Measurements from ENCODE around the gene HCRTR1. TPM values are rescaled to one million over a fixed set of nuclear protein-coding genes. Genes with fewer than 3 reads are reported as not detected.

The HCRTR1 gene
- total and polyA plus RNA-seq, 2 of the 8 experiments (the other 6 are each of a cell fraction or from before 2014, with no cell fraction given), result 0.35 to 0.39 TPM

DNA sequence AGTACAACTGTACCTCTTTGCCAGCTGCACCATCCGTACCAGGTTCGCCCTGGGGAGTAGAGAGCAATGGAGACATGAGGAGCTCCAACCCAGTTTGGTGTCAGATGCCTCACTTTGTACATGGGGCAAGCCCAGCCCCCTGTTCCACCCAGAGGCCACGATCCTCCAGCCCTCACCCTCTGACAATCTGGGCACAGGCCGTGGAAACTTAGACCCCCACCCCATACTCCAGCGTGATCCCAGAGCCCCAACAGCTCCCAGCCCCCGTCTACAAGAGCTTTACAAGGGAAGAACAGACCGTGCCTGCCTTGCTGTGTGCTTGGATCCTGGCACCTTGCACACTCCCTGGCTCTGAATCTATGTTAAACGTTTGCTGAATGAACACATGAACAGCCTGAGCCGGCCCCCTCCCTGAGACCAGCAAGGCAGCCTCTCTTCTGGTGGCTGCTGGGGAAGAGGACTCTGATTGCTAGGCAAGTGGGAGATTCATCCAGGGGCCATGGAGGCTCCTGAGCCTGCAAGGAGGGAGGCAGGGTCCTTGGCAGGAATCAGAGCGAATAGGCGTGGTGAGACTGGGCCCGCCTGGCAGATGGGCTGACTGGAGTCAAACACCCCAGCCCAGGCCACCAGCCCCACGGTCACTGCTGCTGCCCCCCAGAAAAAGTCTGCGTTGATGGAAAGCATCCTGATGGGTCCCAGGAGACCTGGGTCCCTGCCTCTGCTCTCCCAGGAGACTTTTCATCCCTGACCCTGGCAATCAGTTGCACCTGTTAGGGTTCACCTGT is 39.7 kb downstream of the HCRTR1 start:
- no peak overlapping the region for H4K91ac ChIP-seq (replicated peaks; ENCODE audit: insufficient read length, low read length)
- H2BK120ac ChIP-seq (replicated peaks; ENCODE audit: low read depth, low read length), result no peak overlapping the region
- POLR2A ChIA-PET (ENCODE audit: partially characterized antibody), result interaction anchor here (1.0 to 2.0 kb wide), 3 partner anchors 12 to 492 kb away, joined by 3 to 12 read pairs (median 4); partner anchors contain the start of gene PEF1
- no peak overlapping the region for H2AK5ac ChIP-seq (ENCODE audit: low read depth, low read length)
- no peak overlapping the region for H2BK5ac ChIP-seq (ENCODE audit: low read depth, low read length)
- H4K8ac ChIP-seq (ENCODE audit: extremely low read depth, insufficient read depth, low read length), result no peak overlapping the region
- H3K36me3 ChIP-seq (ENCODE audit: control insufficient read depth in 2 of 4, insufficient read depth in 4 of 4, low read length in 3 of 4), result no peaks in the 10 kb centered on the region; a peak in 1 of 8 replicates
- H3K18ac ChIP-seq (ENCODE audit: extremely low read depth, low read length), result no peak overlapping the region
- no peak overlapping the region for H2BK15ac ChIP-seq (ENCODE audit: low read length)
- H2AFZ ChIP-seq (ENCODE audit: low read length), result no peak overlapping the region
- H4K20me1 ChIP-seq (replicated peaks in 1 of 2; ENCODE audit: control insufficient read depth in 1 of 2, insufficient read depth in 2 of 2, low read length in 2 of 2), result peaks cover 0 to 2% of the 10 kb centered on the region in 2 experiments
- no peaks in the 10 kb centered on the region for H3K4me1 ChIP-seq (replicated peaks in 1 of 4; ENCODE audit: control insufficient read depth in 3 of 4, insufficient read depth in 4 of 4, low read length in 3 of 4)
- CTCF ChIA-PET (ENCODE audit: partially characterized antibody), result interaction anchor here (1.0 to 19.3 kb wide), 5 partner anchors 13 to 132 kb away, joined by 3 to 370 read pairs (median 5); no protein-coding TSS in a partner anchor
- H3K4me3 ChIP-seq (ENCODE audit: extremely low read depth in 1 of 4, insufficient read depth in 2 of 4, low read depth in 3 of 4, low read length in 4 of 4), result no peak overlapping the region
- H3K79me1 ChIP-seq (ENCODE audit: low read depth, low read length), result no peaks in the 10 kb centered on the region
- TF ChIP-seq TBP (IDR thresholded peaks at IDR 0.05; ENCODE audit: low read depth, low read length) (no peak), EZH2 (IDR thresholded peaks at IDR 0.05; ENCODE audit: low read depth, low read length, severe bottlenecking) (no peak)
- no peak overlapping the region for H3K27ac ChIP-seq (ENCODE audit: low read depth, low read length)
- H3K56ac ChIP-seq (replicated peaks; ENCODE audit: insufficient read length, low read depth, low read length), result no peak overlapping the region
- H4K5ac ChIP-seq (ENCODE audit: insufficient read length, low read depth, low read length), result no peak overlapping the region
- no peak overlapping the region for H2BK20ac ChIP-seq (ENCODE audit: low read length)
- H3K9me3 ChIP-seq (ENCODE audit: insufficient read depth in 2 of 2, low read depth in 1 of 2, low read length in 1 of 2), result no peaks in the 10 kb centered on the region
- no peak overlapping the region for H3K4ac ChIP-seq (replicated peaks; ENCODE audit: insufficient read length, low read depth, low read length)
- H3K14ac ChIP-seq (ENCODE audit: insufficient read length), result no peak overlapping the region
- FAIRE-seq (no peak), DNase-seq (ENCODE audit: low read depth in 1 of 2, low spot score in 2 of 2) (no peak)
- 86% methylated on average over 14 of the region's 14 CpGs; no CpG with 5 or more reads in 1 of the 2 experiments for WGBS, 2 experiments (ENCODE audit: extremely low coverage in 1 of 2, insufficient coverage in 1 of 2, insufficient read length in 1 of 2, insufficient replicate concordance in 2 of 2, low coverage in 1 of 2, low lambda C conversion rate in 2 of 2, missing lambda C conversion rate in 1 of 2)
- H2BK12ac ChIP-seq (ENCODE audit: low read depth, low read length), result no peak overlapping the region
- no peak overlapping the region for H3K4me2 ChIP-seq (ENCODE audit: insufficient read depth in 1 of 2, low read depth in 2 of 2, low read length in 2 of 2)
- H3K23ac ChIP-seq (ENCODE audit: insufficient read length), result no peak overlapping the region
- no peak overlapping the region for H3K9ac ChIP-seq (replicated peaks in 1 of 4; ENCODE audit: extremely low read depth in 1 of 4, low read depth in 3 of 4, low read length in 3 of 4)
- H3K27me3 ChIP-seq (replicated peaks in 1 of 4; ENCODE audit: control insufficient read depth in 3 of 4, extremely low read depth in 1 of 4, insufficient read depth in 3 of 4, low read length in 3 of 4), result no peaks in the 10 kb centered on the region
- H3K23me2 ChIP-seq (ENCODE audit: low read depth, low read length), result no peaks in the 10 kb centered on the region
- H3K79me2 ChIP-seq (ENCODE audit: control insufficient read depth in 1 of 2, insufficient read depth in 2 of 2, low read length in 2 of 2), result no peaks in the 10 kb centered on the region
